HG03066 (cell line): Measurements from ENCODE around the gene SERPINA9.

Experiments used
- ATAC-seq: cut with Tn5 transposase; IDR thresholded peaks from one replicate; pipeline ENCODE4 v1.9.1; 2021; ENCODE audit warnings: low read depth; ENCODE audit not compliant: unreplicated experiment

Gene SERPINA9

GRCh38 chr14:94464290-94464689 lies 11.7 kb downstream of the SERPINA9 start:
- ATAC-seq, result no peak

- no peak for ATAC-seq
These were observed 13.0 kb downstream of the SERPINA9 start for GRCh38 chr14:94462763-94463572.

GRCh38 chr14:94462219-94462551 lies 13.8 kb downstream of the SERPINA9 start:
- no peak for ATAC-seq

GRCh38 chr14:94461526-94462218 lies 14.3 kb downstream of the SERPINA9 start:
- no peak for ATAC-seq

GRCh38 chr14:94460631-94461416 lies 15.2 kb downstream of the SERPINA9 start:
- no peak for ATAC-seq

GRCh38 chr14:94458558-94459205 lies 17.3 kb downstream of the SERPINA9 start:
- ATAC-seq, result no peak

- ATAC-seq, result no peak
These were observed 17.9 kb downstream of the SERPINA9 start for GRCh38 chr14:94458096-94458495.

GRCh38 chr14:94455928-94456327 lies 20.1 kb downstream of the SERPINA9 start:
- no peak for ATAC-seq

GRCh38 chr14:94451826-94452225 lies 24.2 kb downstream of the SERPINA9 start:
- ATAC-seq, result no peak

- no peak for ATAC-seq
These were observed 24.8 kb downstream of the SERPINA9 start for GRCh38 chr14:94451091-94451771.

GRCh38 chr14:94450722-94451090 lies 25.3 kb downstream of the SERPINA9 start:
- no peak for ATAC-seq

- ATAC-seq, result no peak
These were observed 26.1 kb downstream of the SERPINA9 start for GRCh38 chr14:94449930-94450329.

GRCh38 chr14:94448071-94448808 lies 27.8 kb downstream of the SERPINA9 start:
- ATAC-seq, result no peak

GRCh38 chr14:94447206-94447605 lies 28.8 kb downstream of the SERPINA9 start:
- no peak for ATAC-seq

- no peak for ATAC-seq
These were observed 29.9 kb downstream of the SERPINA9 start for GRCh38 chr14:94446126-94446525.

- no peak for ATAC-seq
These were observed 31.0 kb downstream of the SERPINA9 start for GRCh38 chr14:94445003-94445402.

- ATAC-seq, result no peak
These were observed 34.3 kb downstream of the SERPINA9 start for GRCh38 chr14:94441531-94442205.

- ATAC-seq, result no peak
These were observed 34.9 kb downstream of the SERPINA9 start for GRCh38 chr14:94441130-94441529.

- no peak for ATAC-seq
These were observed 36.4 kb downstream of the SERPINA9 start for GRCh38 chr14:94439453-94440057.
